ENCODE data around the gene ITGB1.

- no peak for TF ChIP-seq CTCF (IDR thresholded peaks at IDR 0.05)
- TF ChIP-seq POLR2A (IDR thresholded peaks at IDR 0.05), result no peak
These were observed 3.3 kb downstream of the ITGB1 start for GRCh38 chr10:32954545-32955298.
